GM21526 (cell line): ENCODE results near the gene HSPA5.
"Not testable (repeated sequence)": the region's sequence is repeated elsewhere in the genome, so short reads cannot be mapped to it uniquely, and the experiment has no call there.

Source experiments
- ATAC-seq: cut with Tn5 transposase; IDR thresholded peaks from one replicate; pipeline ENCODE4 v1.9.1; 2021; ENCODE audit warnings: moderate library complexity; ENCODE audit not compliant: unreplicated experiment, low FRiP score

Gene HSPA5

DNA sequence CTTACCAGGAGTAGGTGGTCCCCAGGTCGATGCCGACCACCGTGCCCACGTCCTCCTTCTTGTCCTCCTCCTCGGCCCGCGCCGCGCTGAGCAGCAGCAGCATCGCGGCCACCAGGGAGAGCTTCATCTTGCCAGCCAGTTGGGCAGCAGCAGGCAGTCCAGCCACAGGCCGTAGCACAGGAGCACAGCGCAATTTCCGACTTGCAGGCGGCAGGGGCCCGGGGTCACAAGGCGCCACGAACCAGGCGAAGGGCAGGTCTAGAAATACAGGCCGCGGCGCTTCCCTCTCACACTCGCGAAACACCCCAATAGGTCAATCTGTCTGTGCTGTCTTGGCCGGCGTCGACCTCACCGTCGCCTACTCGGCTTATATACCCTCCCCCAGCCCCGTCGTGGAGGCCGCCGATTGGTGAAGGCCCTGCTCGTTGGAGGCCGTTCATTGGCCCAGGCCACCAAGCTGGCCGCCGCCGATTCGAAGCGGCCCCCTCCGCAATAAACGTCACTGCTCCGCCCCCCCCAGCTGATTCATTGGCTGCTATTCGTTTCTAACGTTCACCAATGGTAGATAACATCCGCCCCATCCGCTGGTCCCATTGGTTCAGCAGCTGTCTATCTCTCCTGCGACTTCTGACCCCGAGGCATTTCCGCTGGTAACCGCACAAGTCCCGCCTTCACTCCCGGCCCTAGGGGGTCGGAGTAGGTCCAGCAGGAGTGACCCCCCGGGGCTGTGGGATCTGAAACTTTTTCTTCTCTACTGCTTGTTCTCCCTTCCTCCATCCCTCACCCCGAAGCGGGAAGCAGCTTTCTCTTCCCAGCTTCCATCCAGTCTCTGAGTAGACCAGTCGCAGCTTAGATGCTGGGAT lies at the start of gene HSPA5:
HSPA5 (minus strand) TSS at position 344 of the 863 bp plus-strand sequence; CDS start at position 127, 217 bp downstream.
- ATAC-seq, result peak; percentile 88

DNA sequence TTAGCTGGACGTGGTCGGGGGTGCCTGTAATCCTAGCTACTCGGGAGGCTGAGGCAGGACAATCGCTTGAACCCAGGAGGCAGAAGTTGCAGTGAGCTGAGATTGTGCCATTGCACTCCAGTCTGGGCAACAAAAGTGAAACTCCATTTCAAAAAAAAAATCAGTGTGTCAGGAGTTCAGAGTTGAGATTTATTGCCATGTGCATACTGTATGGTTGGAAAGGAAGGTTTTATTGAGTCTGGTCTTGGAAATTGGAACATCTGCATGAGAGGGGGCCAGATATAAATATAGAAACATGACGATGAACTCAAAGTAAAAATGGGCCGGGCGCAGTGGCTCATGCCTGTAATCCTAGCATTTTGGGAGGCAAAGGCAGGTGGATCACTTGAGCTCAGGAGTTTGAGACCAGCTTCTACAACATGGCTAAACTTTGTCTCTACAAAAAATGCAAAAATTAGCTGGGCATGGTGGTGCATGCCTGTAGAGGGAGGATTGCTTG lies 45.8 kb upstream of the HSPA5 start:
- not testable (repeated sequence) for ATAC-seq

DNA sequence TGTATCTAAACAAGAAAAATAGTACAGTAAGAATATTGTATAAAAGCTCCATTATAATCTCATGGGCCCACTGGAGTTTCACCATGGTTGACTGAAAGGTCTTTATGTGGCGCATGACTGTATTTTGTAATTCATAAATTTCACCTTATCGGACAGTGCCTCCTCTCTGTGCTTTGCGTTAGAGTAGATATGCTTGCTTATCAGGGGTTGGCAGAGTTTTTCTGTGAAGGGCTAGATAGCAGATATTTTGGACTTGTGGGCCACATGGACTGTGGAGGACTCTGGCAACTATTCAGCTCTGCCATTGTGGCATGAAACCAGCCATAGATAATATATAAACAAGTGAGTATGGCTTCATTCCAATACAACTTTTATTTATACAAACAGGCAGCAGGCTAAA lies 43.7 kb upstream of the HSPA5 start:
- no peak for ATAC-seq

DNA sequence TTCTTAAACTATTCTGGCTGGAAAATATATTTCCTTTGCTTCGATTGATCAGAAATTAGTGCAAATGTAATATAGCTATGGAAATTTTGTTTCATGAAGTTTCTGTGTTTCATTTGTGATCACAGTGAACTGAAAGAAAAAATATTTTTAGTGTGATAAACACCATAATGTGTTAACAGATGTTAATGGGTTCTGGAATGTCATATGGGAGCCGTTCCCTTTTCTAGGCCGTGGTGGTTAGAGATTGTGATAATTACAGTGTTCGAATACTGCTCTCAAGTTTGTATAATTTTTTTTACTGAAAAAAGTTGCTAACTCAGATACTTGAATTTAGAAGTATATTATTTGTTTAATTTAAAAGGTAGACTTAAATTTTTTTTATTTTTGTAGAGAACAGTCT lies 39.8 kb upstream of the HSPA5 start:
- ATAC-seq, result no peak

DNA sequence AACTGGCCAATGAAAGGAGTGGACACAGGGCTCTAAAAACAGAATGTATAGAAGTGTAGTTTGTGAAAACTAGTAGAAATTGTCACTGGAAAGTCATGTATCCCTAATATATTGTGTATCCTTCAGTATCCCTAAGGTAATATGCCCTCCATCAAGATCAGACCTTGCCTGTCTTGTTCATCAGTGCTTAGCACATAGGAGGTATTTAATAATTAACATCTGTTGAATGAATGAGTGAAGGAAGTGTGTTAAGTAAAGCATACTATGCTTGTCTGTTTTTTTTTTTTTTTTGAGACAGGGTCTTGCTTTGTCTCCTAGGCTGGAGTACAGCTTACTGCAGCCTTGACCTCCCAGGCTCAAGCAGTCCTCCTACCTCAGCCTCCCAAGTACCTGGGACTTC lies 36.3 kb upstream of the HSPA5 start:
- no peak for ATAC-seq

DNA sequence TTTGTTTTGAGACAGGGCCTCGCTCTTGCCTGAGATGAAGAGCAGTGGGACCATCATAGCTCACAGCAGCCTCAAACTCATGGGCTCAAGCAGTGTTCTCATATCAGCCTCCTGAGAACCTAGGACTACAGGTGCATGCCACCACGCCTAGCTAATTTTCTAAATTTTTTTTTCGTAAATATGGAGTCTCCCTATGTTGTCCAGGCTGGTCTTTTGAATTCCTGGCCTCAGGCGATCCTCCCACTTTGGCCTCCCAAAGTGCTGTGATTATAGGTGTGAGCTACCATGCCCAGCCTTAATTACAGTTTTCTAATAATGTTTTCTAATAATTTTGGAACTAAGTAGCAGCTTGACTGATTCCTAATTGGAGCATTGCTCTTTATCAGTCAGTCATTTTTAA lies 35.6 kb upstream of the HSPA5 start:
- no peak for ATAC-seq

DNA sequence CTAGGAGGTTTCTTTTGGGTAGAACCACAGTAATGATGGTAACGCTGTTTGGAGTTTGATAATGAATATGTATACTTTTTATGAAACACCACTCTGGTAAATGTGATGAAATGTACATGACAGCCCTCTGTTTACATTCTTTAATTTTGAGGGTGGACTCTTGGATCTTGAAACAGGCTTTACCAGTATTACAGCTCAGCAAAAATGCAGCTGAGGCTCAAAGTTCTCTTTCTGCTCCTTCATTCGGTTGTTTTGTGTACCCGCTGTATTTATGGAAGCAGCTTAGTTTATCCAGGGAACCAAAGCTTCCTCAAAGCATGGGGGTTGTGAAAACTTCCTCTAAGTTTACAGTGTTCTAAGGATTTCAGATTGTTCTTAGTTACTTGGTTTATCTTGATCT lies 31.6 kb upstream of the HSPA5 start:
- no peak for ATAC-seq

DNA sequence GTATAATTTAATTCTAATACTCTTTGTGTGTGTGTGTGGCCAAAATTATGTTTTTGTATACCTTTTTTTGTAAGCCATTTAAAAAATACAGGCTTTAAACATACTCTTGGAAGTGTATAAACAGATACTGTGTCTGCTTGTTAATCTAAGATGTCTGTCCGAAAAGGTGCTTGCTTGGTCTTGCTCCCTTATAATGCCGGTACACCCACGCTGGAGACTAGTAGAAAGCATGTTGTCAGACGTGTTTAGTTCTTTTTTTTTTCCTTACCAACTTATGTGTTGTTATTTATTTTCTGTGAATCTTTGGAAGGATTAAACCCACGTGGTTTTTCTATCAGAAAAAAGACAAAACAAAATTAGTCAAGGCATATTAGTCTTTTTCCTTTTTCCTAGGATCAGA lies 29.9 kb upstream of the HSPA5 start:
- no peak for ATAC-seq

DNA sequence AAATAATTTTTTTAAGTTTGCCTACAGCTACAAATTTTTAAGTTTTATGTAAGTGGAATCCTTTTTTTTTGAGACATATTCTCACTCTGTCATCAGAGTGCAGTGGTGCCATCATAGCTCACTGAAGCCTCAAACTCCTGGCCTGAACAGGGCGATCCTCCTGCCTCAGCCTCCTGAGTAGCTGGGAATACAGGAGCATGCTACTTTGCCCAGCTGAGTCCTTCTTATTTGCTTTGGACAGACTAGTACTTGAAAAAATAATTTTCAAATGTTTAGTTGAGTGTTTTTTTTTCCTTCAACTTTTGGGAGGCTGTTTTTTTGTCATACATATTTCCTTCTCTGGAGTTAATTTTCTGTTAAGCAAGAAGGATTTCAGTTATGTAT lies 27.9 kb upstream of the HSPA5 start:
- no peak for ATAC-seq

DNA sequence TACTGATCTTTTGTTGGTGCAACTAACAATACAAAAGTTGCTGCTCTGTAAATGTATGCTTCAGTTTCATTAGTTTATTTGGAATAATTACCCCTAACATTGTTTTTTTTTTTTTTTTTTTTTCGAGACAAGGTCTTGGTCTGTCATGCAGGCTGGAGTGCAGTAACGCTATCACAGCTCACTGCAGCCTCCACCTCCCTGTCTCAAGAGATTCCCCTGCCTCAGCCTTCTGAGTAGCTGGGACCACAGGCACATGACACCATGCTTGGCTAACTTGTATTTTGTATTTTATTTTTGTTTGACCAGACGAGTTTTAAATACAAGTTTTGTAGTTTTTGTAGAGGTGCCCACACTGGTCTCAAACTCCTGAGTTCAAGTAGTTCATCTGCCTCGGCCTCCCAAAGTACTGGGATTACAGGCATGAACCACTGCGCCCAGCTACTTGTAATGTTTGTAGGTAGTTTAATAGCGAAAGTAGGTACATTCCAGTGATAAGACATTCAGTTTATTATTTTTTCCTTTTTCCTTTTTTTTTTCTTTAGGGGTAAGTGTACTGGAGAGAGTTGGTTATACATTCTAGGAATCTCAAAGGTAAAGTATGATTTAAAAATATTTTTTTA lies 27.4 kb upstream of the HSPA5 start:
- no peak for ATAC-seq

DNA sequence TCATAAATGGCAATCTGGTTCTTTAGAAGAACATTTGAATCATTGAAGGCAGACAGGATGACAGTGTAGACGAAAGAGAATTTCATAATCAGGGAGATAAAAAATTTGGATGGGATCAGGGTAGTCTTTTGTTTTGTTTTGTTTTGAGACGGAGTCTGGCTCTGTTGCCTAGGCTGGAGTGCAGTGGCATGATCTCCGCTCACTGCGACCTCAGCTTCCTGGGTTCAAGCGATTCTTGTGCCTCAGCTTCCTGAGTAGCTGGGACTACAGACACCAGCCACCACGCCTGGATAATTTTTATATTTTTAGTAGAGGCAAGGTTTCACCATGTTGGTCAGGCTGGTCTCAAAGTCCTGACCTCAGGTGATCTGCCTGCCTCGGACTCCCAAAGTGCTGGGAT lies 22.9 kb upstream of the HSPA5 start:
- ATAC-seq, result not testable (repeated sequence)

DNA sequence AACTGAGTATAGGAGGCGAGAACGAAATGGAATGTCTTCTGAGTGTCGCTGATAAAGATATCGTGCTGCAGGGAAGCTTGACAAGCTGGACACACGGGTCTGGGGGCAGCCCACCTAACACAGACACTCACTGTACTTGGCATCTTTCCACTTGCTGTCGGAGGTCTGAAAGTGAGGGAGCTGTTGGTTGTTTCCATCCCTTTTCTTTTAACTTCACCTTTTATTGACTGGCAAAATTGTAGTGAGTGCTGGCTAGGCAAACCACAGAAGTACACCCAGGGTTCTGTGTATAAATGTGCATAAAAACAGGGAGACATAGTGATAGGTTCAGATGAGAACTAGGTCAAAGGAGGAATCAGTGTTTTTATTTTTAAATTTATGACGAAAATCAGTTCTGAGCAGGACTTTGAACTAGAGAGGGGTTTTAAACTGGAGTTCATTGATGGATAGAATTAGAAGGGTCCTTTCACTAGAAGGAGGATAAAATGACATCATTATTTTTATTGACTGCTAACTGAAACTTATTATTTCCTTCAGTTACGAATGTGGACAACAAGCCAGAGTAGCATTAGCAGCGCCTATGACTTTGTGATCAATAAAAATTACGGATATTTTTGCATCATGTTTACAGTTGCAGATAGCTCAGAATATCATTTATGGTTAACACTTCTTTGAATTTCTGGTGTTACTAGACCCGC lies 21.3 kb upstream of the HSPA5 start:
- peak; percentile 12 for ATAC-seq

DNA sequence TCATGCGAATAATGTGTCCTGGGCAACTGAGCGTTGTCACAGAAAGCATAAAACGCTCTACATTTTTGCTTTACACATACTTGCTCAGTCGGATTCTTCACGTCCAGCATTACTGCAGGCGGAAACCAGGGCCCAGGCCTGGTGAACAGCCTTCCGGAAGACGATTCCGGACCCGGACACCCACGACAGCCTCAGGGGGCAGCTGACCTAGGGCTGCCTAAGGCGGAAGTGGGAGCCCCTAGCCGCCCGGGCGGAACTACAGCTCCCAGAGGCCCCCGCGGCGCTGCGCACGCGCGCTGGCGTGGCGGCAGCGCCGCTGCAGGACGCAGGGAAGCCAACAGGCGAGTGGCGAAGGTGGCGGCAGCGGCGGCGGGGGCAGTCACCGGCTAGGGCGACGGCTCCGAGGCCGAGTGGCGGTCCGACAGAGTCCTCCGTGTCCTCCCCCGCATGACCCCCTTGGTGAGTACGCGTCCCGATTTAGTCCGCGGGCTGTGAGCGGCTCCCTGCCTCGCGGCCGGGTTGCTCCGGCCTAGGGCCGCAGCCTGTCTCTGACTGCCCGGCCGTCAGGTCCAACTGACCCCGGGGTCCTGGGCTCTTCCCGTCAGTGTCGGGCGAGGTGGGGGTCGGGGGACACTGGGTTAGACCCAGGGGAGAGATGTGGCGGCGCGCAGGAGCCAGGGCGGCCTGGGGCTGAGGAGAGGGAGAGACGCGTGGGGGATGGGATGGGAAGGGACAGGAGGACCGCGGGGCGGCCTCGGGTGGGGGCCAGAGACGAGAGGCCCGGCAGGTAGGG lies 20.6 kb upstream of the HSPA5 start, which contains the start of gene GAPVD1:
GAPVD1 (plus strand) TSS at position 326 of the 793 bp plus-strand sequence. CDS start 37,096 bp downstream, outside the sequence.
- ATAC-seq, result peak; percentile 86

DNA sequence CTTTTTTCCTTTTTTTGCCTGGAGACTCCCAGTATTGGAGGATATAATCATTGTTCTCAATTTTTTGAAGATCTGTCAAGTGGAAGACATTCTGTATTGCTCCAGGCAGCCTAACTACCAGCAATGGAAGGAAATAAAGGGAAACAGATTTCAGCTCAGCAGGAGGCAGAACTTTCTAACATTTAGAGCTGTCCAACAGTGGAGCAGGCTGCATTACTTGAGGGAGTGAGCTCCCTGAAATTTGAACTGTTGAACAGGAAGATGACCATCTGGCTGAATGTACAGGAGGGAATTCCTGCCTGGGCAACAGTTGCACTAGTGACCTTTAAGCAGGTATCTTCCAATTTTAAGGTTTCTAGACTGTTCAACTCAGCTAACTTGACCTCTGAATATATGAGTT lies 19.4 kb upstream of the HSPA5 start:
- ATAC-seq, result no peak

DNA sequence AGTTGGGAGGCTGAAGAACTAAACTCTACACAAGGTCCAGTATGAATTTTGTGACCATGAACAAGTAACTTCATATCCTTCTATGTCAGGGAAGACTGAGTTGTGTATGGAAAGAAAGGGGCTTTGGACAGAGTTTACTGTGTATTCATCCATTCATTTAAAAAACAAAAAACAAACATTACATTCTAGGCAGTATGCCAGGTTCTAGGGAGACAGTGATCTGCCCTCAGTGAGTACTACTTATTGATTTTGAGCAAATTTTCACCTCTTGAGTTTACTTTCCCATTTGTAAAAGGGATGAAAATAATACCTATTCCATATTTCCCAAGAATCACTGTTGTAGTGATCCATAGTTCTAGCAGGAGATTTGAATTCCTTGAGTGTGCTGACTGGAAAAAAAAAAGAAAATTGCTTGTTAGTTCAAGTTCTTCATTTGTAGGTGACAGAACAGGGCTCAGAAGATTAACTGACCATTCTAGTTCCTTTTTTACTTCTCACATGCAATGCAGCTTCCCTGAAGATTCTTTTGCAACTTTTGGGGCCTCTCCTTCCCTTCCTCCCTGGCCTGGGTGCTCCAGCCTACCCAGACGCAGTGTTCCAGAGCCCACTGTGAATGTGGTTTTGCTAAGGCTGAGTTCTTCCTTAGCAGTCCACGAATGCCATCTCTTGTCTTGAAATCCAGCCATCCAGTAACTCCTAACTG lies 17.8 kb upstream of the HSPA5 start:
- ATAC-seq, result no peak

DNA sequence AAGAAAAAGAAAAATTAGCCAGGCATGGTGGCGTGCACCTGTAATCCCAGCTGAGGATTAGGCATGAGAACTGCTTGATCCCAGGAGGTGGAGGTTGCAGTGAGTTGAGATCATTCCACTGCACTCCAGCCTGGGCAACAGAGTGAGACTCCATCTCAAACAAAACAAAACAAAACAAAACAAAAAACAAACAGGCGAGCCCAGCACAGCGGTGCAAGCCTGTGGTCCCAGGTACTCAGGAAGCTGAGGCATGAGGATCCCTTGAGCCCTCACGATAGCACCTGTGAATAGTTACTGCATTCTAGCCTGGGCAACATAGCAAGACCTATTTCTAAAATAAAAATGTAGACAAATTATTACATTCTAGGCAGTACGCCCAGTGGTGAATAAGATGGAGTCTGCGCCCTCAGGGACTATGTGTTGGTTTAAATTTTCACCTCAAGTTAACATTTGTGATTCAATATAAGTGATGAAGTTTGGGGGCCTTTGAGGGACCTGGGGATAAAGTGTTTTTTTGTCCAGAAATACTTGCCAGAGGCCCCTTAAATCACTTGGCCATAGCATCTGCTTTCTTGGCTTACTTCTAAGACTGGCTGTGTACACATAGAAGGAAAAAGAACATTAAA lies 17.1 kb upstream of the HSPA5 start:
- ATAC-seq, result no peak

DNA sequence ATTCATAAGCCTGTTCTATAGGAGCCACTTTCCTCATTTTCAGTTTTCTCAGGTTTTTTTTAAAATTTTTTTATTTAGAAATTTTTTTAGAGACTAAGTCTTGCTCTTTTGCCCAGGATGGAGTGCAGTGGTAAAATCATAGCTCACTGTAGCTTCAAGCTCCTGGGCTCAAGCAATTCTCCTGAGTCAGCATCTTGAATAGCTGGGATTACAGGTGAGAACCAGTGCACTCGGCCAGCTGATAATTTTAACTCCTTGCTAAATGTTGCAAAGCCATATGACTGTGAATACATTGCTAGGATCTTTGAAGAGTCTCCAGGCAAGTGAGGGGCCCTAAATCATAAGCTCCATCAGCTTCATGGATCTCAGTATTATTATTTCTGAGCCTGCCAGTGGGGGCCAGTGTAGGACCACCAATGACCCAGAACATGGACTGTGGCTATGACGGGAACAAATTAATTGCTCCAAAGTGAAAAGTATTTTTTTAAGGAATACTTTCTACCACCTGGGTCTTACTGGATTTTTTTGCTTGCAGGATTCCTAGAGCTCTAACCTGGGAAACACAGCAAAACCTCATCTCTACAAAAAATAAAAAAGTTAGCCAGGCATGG lies 14.7 kb upstream of the HSPA5 start:
- no peak for ATAC-seq

DNA sequence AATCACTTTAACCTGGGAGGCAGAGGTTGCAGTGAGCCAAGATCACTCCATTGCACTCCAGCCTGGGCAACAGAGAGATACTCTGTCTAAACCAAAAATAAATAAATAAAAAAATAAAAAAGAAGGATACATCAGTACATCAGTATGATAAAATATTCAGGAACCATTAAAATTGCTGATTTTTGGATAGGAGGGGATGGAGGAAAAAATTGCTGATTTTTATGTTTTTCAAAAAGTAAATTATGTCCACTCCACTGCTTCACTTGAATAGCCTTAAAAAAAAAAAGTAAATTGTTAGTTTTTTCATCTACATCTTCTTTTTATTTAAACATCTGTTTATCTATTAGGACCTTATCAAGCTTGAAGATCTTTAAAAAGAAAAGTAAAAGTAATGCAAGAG lies 13.1 kb upstream of the HSPA5 start:
- no peak for ATAC-seq

DNA sequence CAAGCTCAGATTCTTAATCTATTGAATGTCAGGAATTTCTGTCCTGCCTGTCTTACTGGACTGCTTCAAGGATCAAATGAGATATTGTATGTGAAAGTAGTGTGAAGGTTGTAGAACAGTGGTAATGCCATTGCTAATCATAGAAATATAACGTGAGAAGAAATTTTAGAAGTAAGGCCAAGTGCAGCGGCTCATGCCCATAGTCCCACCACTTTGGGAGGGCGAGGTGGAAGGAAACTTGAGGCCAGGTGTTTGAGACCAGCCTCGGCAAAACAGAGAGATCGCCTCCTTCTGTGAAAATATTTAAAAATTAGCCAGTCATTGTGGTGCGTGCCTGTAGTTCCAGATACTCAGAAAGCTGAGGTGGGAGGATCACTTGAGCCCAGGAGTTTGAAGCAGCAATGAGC lies 5.1 kb upstream of the HSPA5 start:
- no peak for ATAC-seq
